ENCODE data around the gene ALPL.

DNA sequence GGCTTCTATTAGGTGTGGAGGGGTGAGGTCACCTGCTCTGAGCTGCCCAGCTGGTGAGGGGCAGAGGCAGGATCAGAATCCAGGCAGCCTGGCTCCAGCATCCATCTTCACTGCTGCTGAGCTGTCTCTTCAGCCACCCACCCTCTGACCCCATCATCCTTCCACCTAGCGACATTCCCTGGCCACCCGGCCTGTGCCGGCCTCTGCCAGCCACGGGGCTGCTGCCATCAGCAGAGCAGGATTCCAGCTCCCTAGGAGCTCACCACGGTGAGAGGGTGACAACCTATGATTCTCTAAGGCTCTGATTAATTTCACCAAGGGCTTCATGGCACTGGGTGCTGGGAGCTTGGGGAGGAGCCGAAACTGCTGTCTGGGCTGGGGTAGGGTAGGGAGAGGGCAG is 32.1 kb downstream of the ALPL start:
- TF ChIP-seq, protein P1, sequence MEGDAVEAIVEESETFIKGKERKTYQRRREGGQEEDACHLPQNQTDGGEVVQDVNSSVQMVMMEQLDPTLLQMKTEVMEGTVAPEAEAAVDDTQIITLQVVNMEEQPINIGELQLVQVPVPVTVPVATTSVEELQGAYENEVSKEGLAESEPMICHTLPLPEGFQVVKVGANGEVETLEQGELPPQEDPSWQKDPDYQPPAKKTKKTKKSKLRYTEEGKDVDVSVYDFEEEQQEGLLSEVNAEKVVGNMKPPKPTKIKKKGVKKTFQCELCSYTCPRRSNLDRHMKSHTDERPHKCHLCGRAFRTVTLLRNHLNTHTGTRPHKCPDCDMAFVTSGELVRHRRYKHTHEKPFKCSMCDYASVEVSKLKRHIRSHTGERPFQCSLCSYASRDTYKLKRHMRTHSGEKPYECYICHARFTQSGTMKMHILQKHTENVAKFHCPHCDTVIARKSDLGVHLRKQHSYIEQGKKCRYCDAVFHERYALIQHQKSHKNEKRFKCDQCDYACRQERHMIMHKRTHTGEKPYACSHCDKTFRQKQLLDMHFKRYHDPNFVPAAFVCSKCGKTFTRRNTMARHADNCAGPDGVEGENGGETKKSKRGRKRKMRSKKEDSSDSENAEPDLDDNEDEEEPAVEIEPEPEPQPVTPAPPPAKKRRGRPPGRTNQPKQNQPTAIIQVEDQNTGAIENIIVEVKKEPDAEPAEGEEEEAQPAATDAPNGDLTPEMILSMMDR (IDR thresholded peaks at IDR 0.05; ENCODE audit: insufficient read depth, low read length, poor library complexity, severe bottlenecking) = no peak
- TF ChIP-seq EZH2phosphoT487 (conservative IDR thresholded peaks at IDR 0.05; ENCODE audit: low read length) = no peak
